Stimulated activated CD4-positive, alpha-beta T cell treated with anti-CD3 and anti-CD28 coated beads, Interleukin-4, amount 100 ng/mL, for 1 hour (primary cell): ENCODE data around the gene EVPLL.
A peak's percentile ranks its signal among the peaks of the same experiment; 100 is the strongest.
"Not testable (repeated sequence)": the region's sequence is repeated elsewhere in the genome, so short reads cannot be mapped to it uniquely, and the experiment has no call there.

Experiments used
- DNase-seq: peaks from one replicate; pipeline ENCODE4 v3.0.0-alpha.2; 2020

EVPLL gene

GRCh38 chr17:18379246-18380146 is 1.9 kb downstream of the EVPLL start:
- DNase-seq = no peak

- DNase-seq = no peak
Observed at GRCh38 chr17:18380471-18381157, 3.0 kb downstream of the EVPLL start.

DNA sequence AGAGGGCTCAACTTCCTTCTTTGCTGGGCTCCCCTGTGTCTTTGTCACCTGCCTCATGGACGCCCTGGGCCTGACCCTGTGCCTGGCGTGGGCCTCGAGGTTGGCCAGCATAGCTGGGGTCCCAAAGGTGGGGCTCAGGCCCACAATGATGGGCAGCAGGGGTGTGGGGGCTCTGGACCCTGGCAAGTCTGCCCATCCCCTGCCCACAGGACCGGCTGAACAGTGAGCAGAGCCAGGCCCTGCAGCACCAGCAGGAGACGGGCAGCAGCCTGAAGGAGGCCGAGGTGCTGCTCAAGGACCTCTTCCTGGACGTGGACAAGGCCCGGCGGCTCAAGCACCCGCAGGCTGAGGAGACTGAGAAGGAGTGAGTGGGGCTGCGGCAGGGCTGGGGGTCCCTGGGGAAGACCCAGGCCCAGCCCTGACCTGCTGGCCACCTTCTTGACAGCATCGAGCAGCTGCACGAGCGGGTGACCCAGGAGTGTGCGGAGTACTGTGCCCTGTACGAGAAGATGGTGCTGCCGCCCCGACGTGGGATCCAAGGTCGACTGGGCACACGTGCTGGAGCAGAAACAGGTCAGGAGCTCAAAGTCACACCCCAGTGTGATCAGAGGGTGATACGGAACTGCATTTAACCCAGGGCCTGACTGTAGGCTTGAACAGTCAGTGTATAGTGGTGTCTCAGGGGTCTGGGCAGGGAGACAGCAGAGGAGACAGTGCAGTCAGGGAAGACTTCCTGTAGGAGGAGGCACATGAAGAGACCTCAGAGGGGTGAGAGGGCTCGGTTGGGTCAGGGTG is 3.8 kb downstream of the EVPLL start:
- DNase-seq = no peak

DNA sequence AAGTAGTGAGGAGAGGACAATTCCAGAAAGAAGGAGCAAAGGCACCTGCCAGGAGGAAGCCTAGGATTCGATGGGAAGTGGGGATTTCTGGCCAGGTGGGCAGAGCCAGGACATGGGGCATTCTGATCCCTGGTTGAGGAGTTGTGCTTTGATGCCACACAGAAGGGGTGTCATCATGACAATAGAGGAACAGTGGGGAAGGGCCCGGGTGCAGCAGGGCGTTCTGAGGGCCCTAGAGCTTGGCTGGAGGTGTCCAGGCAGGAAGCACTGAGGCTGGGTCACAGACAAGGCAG is 4.3 kb downstream of the EVPLL start:
- DNase-seq = no peak

GRCh38 chr17:18382441-18383078 is 5.0 kb downstream of the EVPLL start:
- DNase-seq = no peak

DNA sequence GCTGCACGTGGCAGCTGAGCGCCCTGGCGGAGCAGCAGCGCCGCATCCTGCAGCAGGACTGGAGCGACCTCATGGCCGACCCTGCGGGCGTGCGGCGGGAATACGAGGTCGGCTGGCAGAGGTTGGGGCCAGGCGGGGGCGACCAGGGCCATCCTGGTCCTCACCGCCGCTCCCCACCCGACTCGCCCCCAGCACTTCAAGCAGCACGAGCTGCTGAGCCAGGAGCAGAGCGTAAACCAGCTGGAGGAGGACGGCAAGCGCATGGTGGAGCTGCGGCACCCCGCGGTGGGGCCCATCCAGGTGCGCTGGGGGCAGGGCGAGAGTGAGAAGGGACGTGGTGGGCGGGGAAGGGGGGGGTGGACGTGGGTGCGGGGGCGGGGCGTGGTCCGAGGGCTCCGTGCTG is 5.5 kb downstream of the EVPLL start:
- DNase-seq = peak; percentile 29

- not testable (repeated sequence) for DNase-seq
Observed at GRCh38 chr17:18384271-18384670, 6.7 kb downstream of the EVPLL start.

GRCh38 chr17:18387583-18387982 is 10.0 kb downstream of the EVPLL start:
- not testable (repeated sequence) for DNase-seq

GRCh38 chr17:18388266-18388665 is 10.7 kb downstream of the EVPLL start:
- DNase-seq = not testable (repeated sequence)

GRCh38 chr17:18388728-18389127 is 11.2 kb downstream of the EVPLL start:
- DNase-seq = not testable (repeated sequence)

GRCh38 chr17:18401872-18402590 is 24.5 kb downstream of the EVPLL start:
- not testable (repeated sequence) for DNase-seq

DNA sequence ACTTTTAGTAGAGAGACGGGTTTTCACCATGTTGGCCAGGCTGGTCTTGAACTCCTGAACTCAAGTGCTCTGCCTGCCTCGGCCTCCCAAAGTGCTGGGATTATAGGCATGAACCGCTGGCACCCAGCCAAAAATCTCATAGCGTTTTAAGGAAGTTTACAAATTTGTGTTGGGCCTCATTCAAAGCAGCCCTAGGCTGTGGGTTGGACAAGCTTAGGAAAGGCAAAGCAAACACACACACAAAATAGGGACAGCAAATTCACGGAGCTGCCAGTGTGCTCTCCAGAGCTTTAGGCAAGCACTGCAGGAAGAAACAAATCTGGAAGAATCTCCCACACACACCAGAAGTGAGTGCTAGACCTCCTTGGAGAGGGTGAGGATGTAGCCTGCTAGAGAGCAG is 25.6 kb downstream of the EVPLL start:
- not testable (repeated sequence) for DNase-seq

DNA sequence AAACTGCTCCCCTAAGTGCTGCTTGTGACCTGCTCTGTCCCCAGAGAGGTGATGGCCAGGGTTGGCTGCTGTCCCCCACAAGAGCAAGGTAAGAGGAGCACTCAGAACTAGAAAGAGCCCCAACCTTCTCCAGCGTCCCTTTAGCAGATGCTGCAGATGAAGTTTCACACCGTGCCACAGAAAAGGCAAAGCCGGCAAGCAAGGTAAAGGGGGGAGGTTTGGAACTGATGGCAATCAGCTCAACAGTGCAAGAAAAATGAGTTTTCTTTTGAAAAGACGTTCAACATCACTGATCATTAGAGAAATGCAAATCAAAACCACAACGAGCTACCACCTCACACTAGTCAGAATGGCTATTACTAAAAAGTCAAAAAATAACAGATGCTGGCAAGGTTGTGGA is 26.0 kb downstream of the EVPLL start:
- DNase-seq = not testable (repeated sequence)

DNA sequence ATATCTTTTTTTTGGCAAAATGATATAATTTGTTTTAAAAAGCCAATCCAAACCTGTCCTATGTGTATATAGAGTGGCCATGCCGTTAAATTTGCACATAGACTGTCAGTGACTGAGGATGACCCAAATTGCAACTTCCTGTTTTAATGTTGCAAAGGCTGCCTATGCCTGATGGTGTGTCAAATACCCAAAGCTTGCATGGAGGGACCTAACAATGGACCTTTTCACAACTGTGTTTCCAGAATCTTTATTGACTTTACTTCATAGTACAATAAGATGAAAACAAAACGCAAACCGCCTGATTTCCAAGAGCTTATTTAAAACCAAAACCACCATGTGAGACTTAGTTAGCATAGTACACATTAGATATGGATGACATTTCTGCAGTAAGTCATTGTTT is 31.3 kb downstream of the EVPLL start:
- not testable (repeated sequence) for DNase-seq

DNA sequence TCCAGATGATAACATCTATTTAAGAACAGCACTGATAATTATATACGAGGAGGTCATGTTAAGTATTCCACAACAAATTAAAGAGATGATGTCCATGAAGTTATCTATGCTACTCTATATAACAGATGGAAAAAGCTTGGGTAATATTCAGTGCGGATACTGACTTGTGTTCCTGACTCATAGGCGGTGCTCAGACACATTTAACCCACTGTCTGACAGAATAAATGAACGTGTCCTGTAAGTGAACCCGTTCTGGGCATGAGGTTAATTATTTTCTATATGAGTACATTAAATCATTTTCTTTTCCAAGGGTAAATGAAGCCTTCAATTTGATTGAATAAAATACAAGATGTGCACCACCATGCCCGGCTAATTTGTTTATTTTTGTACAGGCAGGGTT is 31.7 kb downstream of the EVPLL start:
- not testable (repeated sequence) for DNase-seq

DNA sequence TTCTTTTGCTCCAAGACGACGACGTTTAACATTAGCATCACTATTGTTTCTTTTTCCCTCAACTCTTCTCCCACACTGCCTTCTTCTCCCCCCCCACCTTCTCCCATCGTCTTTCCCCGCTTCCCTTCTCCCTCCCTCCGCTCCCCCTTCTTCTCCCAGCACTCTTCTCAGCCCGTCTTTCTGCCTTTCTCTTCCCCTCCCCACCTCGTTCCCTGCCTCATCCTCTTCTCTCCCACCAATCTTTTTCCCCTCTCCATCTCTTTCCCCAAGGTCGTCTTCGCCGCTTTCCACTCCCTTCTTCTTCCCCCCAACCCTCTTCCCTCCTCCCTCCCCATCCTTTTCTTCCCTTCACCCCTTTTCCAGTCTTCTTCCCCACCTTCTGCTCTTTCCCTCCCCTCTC is 33.2 kb downstream of the EVPLL start:
- not testable (repeated sequence) for DNase-seq

- DNase-seq = peak; percentile 13
Observed at GRCh38 chr17:18411377-18411864, 33.8 kb downstream of the EVPLL start.

DNA sequence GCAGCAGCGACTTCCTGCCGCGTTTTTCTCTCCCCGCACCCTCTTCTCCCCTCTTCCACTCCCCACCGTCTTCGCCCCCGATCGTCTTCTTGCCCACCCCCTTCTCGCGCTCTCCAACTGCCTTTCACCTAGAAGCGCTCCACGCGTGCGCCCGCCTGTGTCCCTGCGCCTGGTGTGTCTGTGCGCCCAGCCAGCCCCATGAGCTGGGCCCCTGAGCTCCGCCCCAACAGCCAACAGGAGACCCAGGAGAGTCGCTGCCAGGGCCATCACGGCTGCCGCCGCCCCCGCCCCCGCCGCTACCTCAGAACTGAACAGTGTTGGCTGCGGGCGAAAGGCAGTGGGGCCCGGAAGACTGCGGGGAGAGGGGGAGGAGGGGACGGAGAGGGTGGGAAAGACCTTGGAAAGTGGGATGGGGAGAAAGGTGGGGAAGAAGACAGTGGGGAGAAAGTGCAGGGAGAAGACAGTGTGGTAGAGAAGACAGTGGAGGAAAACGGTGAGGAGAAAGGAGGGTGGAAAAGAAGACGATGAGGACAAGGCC is 34.5 kb downstream of the EVPLL start:
- DNase-seq = not testable (repeated sequence)

DNA sequence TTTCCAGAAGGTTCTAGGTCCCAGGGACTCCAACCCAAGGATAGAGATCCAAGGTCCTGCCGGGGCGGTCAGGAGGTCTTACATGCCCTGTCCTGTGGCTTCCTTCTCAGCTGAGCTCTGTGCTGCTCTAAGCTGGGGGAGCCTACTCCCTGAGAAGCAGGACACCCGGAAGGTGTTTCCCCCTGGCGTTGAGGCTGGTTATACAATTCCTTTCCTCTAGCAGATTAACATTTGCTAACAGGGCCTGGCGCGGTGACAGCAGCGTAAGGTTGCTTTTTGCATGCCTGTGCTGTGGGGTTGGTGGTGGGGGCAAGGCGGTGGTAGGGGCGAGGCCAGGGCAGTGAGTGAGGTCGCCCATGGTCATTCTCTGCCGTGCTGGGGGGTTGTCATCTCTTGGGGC is 43.9 kb downstream of the EVPLL start:
- DNase-seq = not testable (repeated sequence)

DNA sequence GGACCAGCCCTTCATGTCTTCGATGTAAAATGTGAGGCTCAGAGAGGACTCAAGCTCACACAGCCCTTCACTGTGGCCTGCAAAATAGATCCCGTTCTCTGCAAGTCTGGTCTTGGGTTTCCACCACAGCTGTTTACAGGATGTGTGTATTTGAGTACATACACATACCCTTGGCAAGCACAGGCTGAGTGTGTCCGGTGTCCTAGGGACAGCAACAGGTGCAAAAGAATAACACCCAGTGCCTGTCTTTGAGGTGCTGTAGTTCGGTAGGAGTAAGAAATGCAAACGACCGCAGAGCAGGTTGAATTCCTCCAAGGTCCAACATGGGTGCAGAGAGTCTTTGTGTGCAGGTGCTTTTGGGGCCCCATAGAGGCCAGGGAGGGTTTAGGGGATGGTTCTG is 44.9 kb downstream of the EVPLL start:
- not testable (repeated sequence) for DNase-seq

DNA sequence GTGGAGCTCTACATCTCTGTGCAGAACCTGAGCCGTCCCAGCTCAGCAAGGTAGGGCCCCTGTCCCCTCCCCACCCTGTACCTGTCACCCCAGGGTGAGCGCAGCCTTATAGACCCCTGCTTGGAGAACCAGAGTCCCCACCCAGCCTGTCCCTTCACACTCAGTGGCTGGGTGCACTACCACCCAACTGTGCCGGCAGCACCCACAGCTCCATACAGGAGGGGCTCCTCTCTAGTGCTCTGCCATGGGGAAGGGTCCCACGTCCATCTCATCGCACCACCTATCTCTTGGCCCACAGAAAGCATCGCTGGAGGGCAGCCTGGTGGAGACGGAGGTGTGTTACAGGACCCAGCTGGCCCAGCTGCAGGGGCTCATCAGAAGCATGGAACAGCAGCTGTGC is 45.4 kb downstream of the EVPLL start:
- DNase-seq = not testable (repeated sequence)

GRCh38 chr17:18425593-18425992 is 48.0 kb downstream of the EVPLL start:
- DNase-seq = not testable (repeated sequence)
